GM12878 (cell line): ENCODE data around the gene PPT1. TPM values are rescaled to one million over a fixed set of nuclear protein-coding genes. Genes with fewer than 3 reads are reported as not detected.
A peak's percentile ranks its signal among the peaks of the same experiment; 100 is the strongest.

Experiments
- ATAC-seq: fragments of 200-7000 bp; cut with Tn5 transposase; 3 replicates; pipeline ENCODE4 v1.9.1; 2020; ENCODE audit warnings: mild to moderate bottlenecking, moderate library complexity
- BruUV-seq: library from RNA; stranded (reverse); fragments of 400-500 nt; replicated peaks from 2 replicates; lab custom pipeline; 2021; lab: Mats Ljungman, UMichigan
- CTCF ChIA-PET: fragments of 300-600 bp; sonication (Branson Sonifier 250); formaldehyde crosslinking; extraction: SDS; loops from one replicate; lab custom pipeline; 2021; ENCODE audit warnings: inconsistent platforms; lab: Yijun Ruan, JAX
- POLR2A ChIA-PET: fragments of 350-600 bp; formaldehyde crosslinking; extraction: SDS; loops from one replicate; lab custom pipeline; 2021; ENCODE audit warnings: inconsistent platforms; lab: Charles Lee
- RAD21 ChIA-PET: fragments of 300-600 bp; sonication (Branson Sonifier 250); formaldehyde crosslinking; loops from one replicate; lab custom pipeline; 2023; ENCODE audit warnings: antibody characterized with exemption; ENCODE audit not compliant: unreplicated experiment; lab: Charles Lee
- SMC1A ChIA-PET: fragments of 300-600 bp; sonication (Branson Sonifier 250); formaldehyde crosslinking; loops from one replicate; lab custom pipeline; 2023; ENCODE audit not compliant: unreplicated experiment, uncharacterized antibody; lab: Charles Lee
- DNase-seq: peaks from one replicate; pipeline ENCODE4 v3.0.0-alpha.2; 2011; ENCODE audit warnings: low read depth, low spot score
- FAIRE-seq: peaks from 3 replicates; lab custom pipeline; 2011; peaks lifted over from hg19 to GRCh38; lab: Jason Lieb, UNC
- H2AFZ ChIP-seq: 2 replicates; pipeline ENCODE4 v1.6.0; 2011; ENCODE audit warnings: low read depth, low read length, control low read depth; ENCODE audit not compliant: control insufficient read depth
- H3K27ac ChIP-seq: 2 replicates; pipeline ENCODE4 v1.5.1; 2011; ENCODE audit warnings: control low read depth; ENCODE audit not compliant: control insufficient read depth, insufficient read depth
- H3K27me3 ChIP-seq, 2 experiments: replicated peaks in 1 of 2; 2 replicates each; pipeline versions ENCODE4 v1.6.0 to v1.6.1; 2011; ENCODE audit warnings: low read length in 1 of 2; ENCODE audit not compliant: control insufficient read depth in 2 of 2, insufficient read depth in 2 of 2
- H3K36me3 ChIP-seq, 2 experiments: 2 replicates each; pipeline ENCODE4 v1.5.1; 2011; ENCODE audit warnings: low read length in 1 of 2; ENCODE audit not compliant: control insufficient read depth in 2 of 2, insufficient read depth in 2 of 2
- H3K4me1 ChIP-seq: 2 replicates; pipeline ENCODE4 v1.6.1; 2011; ENCODE audit warnings: mild to moderate bottlenecking, low read length, moderate library complexity, mixed read lengths; ENCODE audit not compliant: control insufficient read depth, insufficient read depth
- H3K4me2 ChIP-seq: 2 replicates; pipeline ENCODE4 v1.6.0; 2011; ENCODE audit warnings: control low read depth; ENCODE audit not compliant: control insufficient read depth, insufficient read depth
- H3K4me3 ChIP-seq: fragments of 200-600 bp; sonication (generic); 2 replicates; pipeline ENCODE4 v1.5.1; 2016
- H3K79me2 ChIP-seq: 2 replicates; pipeline ENCODE4 v1.6.0; 2011; ENCODE audit warnings: low read length; ENCODE audit not compliant: control insufficient read depth, insufficient read depth
- H3K9ac ChIP-seq: 2 replicates; pipeline ENCODE4 v1.8.0; 2011; ENCODE audit warnings: low read length, control low read depth, mixed read lengths; ENCODE audit not compliant: control insufficient read depth, insufficient read depth
- H3K9me3 ChIP-seq: replicated peaks from 3 replicates; pipeline ENCODE4 v1.5.1; 2011; ENCODE audit warnings: mild to moderate bottlenecking, low read length; ENCODE audit not compliant: control insufficient read depth, insufficient read depth
- H4K20me1 ChIP-seq: 2 replicates; pipeline ENCODE4 v1.6.0; 2011; ENCODE audit not compliant: control insufficient read depth, insufficient read depth
- CHD1 ChIP-seq: IDR thresholded peaks from 2 replicates; pipeline ENCODE4 v1.6.1; 2012; ENCODE audit warnings: low read depth, low read length, improper control_type of control experiment
- EED ChIP-seq: sonication (generic); IDR thresholded peaks from 2 replicates; pipeline ENCODE4 v1.6.1; 2016; ENCODE audit warnings: antibody characterized with exemption, low read depth
- EGR1 ChIP-seq, 2 experiments: IDR thresholded peaks; 1 replicate in 1 of 2; 2 replicates in 1 of 2; pipeline ENCODE4 v1.6.1; 2011 to 2012; ENCODE audit warnings: low read depth in 2 of 2, low read length in 2 of 2, borderline replicate concordance in 1 of 2, mild to moderate bottlenecking in 1 of 2, moderate library complexity in 1 of 2
- FOS ChIP-seq: IDR thresholded peaks from 3 replicates; pipeline ENCODE4 v1.6.1; 2011; ENCODE audit warnings: borderline replicate concordance; ENCODE audit not compliant: insufficient read length; ENCODE audit errors: extremely low read depth
- KDM1A ChIP-seq: fragments of 200-600 bp; sonication (generic); IDR thresholded peaks from 2 replicates; pipeline ENCODE4 v1.6.1; 2016; ENCODE audit warnings: borderline replicate concordance
- MTA2 ChIP-seq: fragments of 450-650 bp; IDR thresholded peaks from 2 replicates; pipeline ENCODE4 v1.6.1; 2016; ENCODE audit warnings: low read depth, mild to moderate bottlenecking, moderate library complexity
- MTA3 ChIP-seq: IDR thresholded peaks from 2 replicates; pipeline ENCODE4 v1.6.1; 2012; ENCODE audit warnings: low read length, inconsistent platforms, borderline replicate concordance
- MYB ChIP-seq: fragments of 150-350 bp; IDR thresholded peaks from 2 replicates; pipeline ENCODE4 v1.6.1; 2014; ENCODE audit warnings: mild to moderate bottlenecking, low read depth, low read length, borderline replicate concordance
- NR2C1 ChIP-seq: fragments of 450-650 bp; IDR thresholded peaks from 2 replicates; pipeline ENCODE4 v1.6.1; 2017; ENCODE audit warnings: antibody characterized with exemption, mild to moderate bottlenecking, moderate library complexity
- NR2F1 ChIP-seq: fragments of 450-650 bp; conservative IDR thresholded peaks from 2 replicates; pipeline ENCODE4 v1.6.1; 2017; ENCODE audit warnings: mild to moderate bottlenecking
- POU2F2 ChIP-seq: IDR thresholded peaks from 3 replicates; pipeline ENCODE4 v1.6.1; 2011; ENCODE audit warnings: low read depth, mild to moderate bottlenecking, low read length, borderline replicate concordance
- TBL1XR1 ChIP-seq: IDR thresholded peaks from 2 replicates; pipeline ENCODE4 v1.6.1; 2012; ENCODE audit warnings: low read depth, low read length, improper control_type of control experiment
- ZSCAN29 ChIP-seq: fragments of 450-650 bp; IDR thresholded peaks from 2 replicates; pipeline ENCODE4 v1.6.1; 2017; ENCODE audit warnings: mild to moderate bottlenecking, moderate library complexity
- WGBS: methylation state at CpG from one replicate; pipeline ENCODE4 v1.1.6; 2016; ENCODE audit warnings: low lambda C conversion rate; ENCODE audit not compliant: insufficient replicate concordance, insufficient coverage; ENCODE audit errors: missing lambda C conversion rate; 5-methylcytosine and 5-hydroxymethylcytosine counted together
- in situ Hi-C: fragments of 300-500 bp; cut with MboI; formaldehyde crosslinking; loops from 9 replicates; pipeline ENCODE4 v1.14.3; 2018; ENCODE audit warnings: mixed read lengths
- intact Hi-C: fragments of 100-400 bp; cut with micrococcal nuclease; formaldehyde crosslinking; loops from one replicate; pipeline ENCODE4 v1.14.2; 2022; ENCODE audit not compliant: unreplicated experiment
- polyA plus RNA-seq, 11 experiments: library from polyadenylated mRNA; depleted of rRNA in 4 of 11; unstranded in 6 of 11; stranded (reverse) in 5 of 11; fragments of >200 nt; fragmentation: Nextera tagmentation in 4 of 11; fragmentation: Illumina TruSeq in 1 of 11; extraction: Ambion mirVana in 4 of 11; extraction: Trizol in 1 of 11; gene quantifications; 1 replicate in 1 of 11; 2 replicates in 10 of 11; pipeline versions ENCODE4 v1.2.1 to v1.2.3, GENCODE V29; 2011 to 2016; ENCODE audit warnings: inconsistent platforms in 2 of 11, missing spikeins in 2 of 11, low read depth in 1 of 11
- total RNA-seq, 4 experiments: library from RNA; depleted of rRNA in 3 of 4; stranded (reverse); fragments of >200 nt in 3 of 4; fragmentation: Illumina TruSeq in 1 of 4; extraction: Trizol in 1 of 4; gene quantifications; 2 replicates each; pipeline versions ENCODE4 v1.2.1 to v1.2.3, GENCODE V29; 2013 to 2021
- TF ChIP-seq, protein P1 (sequence below), 3 experiments: IDR thresholded peaks in 2 of 3; conservative IDR thresholded peaks in 1 of 3; 2 replicates each; pipeline ENCODE4 v1.5.1; 2011; ENCODE audit warnings: low read depth in 3 of 3, low read length in 3 of 3, mild to moderate bottlenecking in 3 of 3, control low read depth in 2 of 3, moderate library complexity in 2 of 3, inconsistent platforms in 1 of 3, mixed read lengths in 1 of 3; ENCODE audit not compliant: control insufficient read depth in 2 of 3, insufficient read depth in 1 of 3; ENCODE audit errors: extremely low read depth in 1 of 3
- TF ChIP-seq, protein P2 (sequence below): fragments of 450-650 bp; IDR thresholded peaks from 2 replicates; pipeline ENCODE4 v1.6.1; 2017; ENCODE audit warnings: mild to moderate bottlenecking, moderate library complexity
- TF ChIP-seq, protein P3 (sequence below): IDR thresholded peaks from 2 replicates; pipeline ENCODE4 v1.6.1; 2012; ENCODE audit warnings: low read depth, low read length, improper control_type of control experiment

Gene PPT1
- total and polyA plus RNA-seq, 10 of the 15 experiments (the other 5 are each of a cell fraction or from before 2014, with no cell fraction given), result 50.4 to 147 (median 103) TPM

DNA sequence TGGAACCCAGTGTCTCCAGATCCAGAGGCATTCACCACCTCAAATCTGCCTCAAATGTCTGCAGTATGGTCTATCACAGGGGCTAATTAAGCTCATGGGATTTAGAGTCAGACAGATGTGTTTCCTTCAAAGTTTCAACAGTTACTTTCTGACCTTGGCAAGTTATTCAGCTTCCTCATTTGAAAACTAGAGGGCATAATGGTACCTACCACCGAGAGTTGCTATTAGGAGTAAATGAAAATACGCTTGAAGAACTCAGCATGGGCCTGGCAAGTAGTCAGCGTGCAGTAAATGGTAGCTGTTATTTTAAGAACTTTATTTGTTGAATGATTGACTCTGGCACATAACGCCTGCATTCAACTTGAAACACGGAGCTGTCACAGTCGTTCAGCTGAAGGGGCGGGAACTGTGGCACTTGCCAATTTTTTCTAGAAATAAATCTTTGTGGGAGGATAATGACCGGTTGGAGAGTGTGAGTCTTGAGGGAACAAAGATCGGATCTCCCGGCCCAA lies 57.8 kb downstream of the PPT1 start:
- H3K4me3 ChIP-seq, result peak overlapping the region; percentile 92
- H3K79me2 ChIP-seq, result peaks cover 41% of the 10 kb centered on the region
- ChIA-PET SMC1A (interaction anchor here (0.7 to 4.7 kb wide), 22 partner anchors 8 to 299 kb away, joined by 3 to 25 read pairs (median 5); no protein-coding TSS in a partner anchor), POLR2A (interaction anchor here (0.6 to 4.1 kb wide), 11 partner anchors 11 to 222 kb away, joined by 3 to 25 read pairs (median 5); no protein-coding TSS in a partner anchor), RAD21 (interaction anchor here (0.6 to 2.5 kb wide), 15 partner anchors 10 to 299 kb away, joined by 3 to 20 read pairs (median 5); no protein-coding TSS in a partner anchor), CTCF (interaction anchor here (0.6 to 4.6 kb wide), 18 partner anchors 11 to 365 kb away, joined by 3 to 31 read pairs (median 4); no protein-coding TSS in a partner anchor)
- peaks cover 0 to 14% of the 10 kb centered on the region in 2 experiments; a peak in 1 of 4 replicates for H3K36me3 ChIP-seq
- intact Hi-C loops (no loop called here), in situ Hi-C loops (loop anchor here (5.0 kb wide), 1 partner anchor 117 kb away; no protein-coding TSS in a partner anchor)
- FAIRE-seq (peak; percentile 54), ATAC-seq (peak; percentile 35), DNase-seq (no peak)
- H3K27ac ChIP-seq, result peak overlapping the region; percentile 100
- H3K9ac ChIP-seq, result peak overlapping the region; percentile 100
- 2% methylated on average over 10 of the region's 10 CpGs for WGBS
- H4K20me1 ChIP-seq, result peaks cover 3% of the 10 kb centered on the region; the same call in 1 of the 2 replicates
- TSS peak; percentile 91 for BruUV-seq
- H3K27me3 ChIP-seq, result no peaks in the 10 kb centered on the region
- peak overlapping the region; percentile 34; the same call in 1 of the 2 replicates for H2AFZ ChIP-seq
- H3K9me3 ChIP-seq, result no peaks in the 10 kb centered on the region
- H3K4me2 ChIP-seq, result peak overlapping the region; percentile 79
- peaks cover 17% of the 10 kb centered on the region for H3K4me1 ChIP-seq
- 0 out of 2 replicates have a peak, but pooled peaks have one; percentile 35 for TF ChIP-seq CHD1
- no peak for TF ChIP-seq TBL1XR1
- TF ChIP-seq MTA3, result peak; percentile 85; the same call in 1 of the 2 replicates
- no peak for TF ChIP-seq MYB
- 0 out of 3 replicates have a peak, but pooled peaks have one; percentile 12 for TF ChIP-seq POU2F2
- TF ChIP-seq, protein P1, sequence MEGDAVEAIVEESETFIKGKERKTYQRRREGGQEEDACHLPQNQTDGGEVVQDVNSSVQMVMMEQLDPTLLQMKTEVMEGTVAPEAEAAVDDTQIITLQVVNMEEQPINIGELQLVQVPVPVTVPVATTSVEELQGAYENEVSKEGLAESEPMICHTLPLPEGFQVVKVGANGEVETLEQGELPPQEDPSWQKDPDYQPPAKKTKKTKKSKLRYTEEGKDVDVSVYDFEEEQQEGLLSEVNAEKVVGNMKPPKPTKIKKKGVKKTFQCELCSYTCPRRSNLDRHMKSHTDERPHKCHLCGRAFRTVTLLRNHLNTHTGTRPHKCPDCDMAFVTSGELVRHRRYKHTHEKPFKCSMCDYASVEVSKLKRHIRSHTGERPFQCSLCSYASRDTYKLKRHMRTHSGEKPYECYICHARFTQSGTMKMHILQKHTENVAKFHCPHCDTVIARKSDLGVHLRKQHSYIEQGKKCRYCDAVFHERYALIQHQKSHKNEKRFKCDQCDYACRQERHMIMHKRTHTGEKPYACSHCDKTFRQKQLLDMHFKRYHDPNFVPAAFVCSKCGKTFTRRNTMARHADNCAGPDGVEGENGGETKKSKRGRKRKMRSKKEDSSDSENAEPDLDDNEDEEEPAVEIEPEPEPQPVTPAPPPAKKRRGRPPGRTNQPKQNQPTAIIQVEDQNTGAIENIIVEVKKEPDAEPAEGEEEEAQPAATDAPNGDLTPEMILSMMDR (IDR thresholded peaks at IDR 0.05 in 2 of 3, conservative IDR thresholded peaks at IDR 0.05 in 1 of 3; ENCODE audit: control insufficient read depth in 2 of 3, extremely low read depth in 1 of 3, insufficient read depth in 1 of 3, low read depth in 3 of 3, low read length in 3 of 3), result peak in 2 of 3 experiments; percentile 21 to 39; a peak in 3 of 6 replicates
- no peak for TF ChIP-seq KDM1A
- no peak for TF ChIP-seq ZSCAN29
- TF ChIP-seq, protein P2, sequence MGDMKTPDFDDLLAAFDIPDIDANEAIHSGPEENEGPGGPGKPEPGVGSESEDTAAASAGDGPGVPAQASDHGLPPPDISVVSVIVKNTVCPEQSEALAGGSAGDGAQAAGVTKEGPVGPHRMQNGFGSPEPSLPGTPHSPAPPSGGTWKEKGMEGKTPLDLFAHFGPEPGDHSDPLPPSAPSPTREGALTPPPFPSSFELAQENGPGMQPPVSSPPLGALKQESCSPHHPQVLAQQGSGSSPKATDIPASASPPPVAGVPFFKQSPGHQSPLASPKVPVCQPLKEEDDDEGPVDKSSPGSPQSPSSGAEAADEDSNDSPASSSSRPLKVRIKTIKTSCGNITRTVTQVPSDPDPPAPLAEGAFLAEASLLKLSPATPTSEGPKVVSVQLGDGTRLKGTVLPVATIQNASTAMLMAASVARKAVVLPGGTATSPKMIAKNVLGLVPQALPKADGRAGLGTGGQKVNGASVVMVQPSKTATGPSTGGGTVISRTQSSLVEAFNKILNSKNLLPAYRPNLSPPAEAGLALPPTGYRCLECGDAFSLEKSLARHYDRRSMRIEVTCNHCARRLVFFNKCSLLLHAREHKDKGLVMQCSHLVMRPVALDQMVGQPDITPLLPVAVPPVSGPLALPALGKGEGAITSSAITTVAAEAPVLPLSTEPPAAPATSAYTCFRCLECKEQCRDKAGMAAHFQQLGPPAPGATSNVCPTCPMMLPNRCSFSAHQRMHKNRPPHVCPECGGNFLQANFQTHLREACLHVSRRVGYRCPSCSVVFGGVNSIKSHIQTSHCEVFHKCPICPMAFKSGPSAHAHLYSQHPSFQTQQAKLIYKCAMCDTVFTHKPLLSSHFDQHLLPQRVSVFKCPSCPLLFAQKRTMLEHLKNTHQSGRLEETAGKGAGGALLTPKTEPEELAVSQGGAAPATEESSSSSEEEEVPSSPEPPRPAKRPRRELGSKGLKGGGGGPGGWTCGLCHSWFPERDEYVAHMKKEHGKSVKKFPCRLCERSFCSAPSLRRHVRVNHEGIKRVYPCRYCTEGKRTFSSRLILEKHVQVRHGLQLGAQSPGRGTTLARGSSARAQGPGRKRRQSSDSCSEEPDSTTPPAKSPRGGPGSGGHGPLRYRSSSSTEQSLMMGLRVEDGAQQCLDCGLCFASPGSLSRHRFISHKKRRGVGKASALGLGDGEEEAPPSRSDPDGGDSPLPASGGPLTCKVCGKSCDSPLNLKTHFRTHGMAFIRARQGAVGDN, result peak; percentile 66
- TF ChIP-seq, protein P3, sequence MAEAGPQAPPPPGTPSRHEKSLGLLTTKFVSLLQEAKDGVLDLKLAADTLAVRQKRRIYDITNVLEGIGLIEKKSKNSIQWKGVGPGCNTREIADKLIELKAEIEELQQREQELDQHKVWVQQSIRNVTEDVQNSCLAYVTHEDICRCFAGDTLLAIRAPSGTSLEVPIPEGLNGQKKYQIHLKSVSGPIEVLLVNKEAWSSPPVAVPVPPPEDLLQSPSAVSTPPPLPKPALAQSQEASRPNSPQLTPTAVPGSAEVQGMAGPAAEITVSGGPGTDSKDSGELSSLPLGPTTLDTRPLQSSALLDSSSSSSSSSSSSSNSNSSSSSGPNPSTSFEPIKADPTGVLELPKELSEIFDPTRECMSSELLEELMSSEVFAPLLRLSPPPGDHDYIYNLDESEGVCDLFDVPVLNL, result no peak
- peak; percentile 87 for TF ChIP-seq MTA2
- peak; percentile 15 for TF ChIP-seq FOS
- TF ChIP-seq NR2F1, result peak; percentile 20; the same call in 1 of the 2 replicates
- TF ChIP-seq EED, result no peak
- TF ChIP-seq NR2C1, result no peak
- TF ChIP-seq EGR1 (IDR thresholded peaks at IDR 0.05; ENCODE audit: borderline replicate concordance in 1 of 2, low read depth in 2 of 2, low read length in 2 of 2), result no peak
